GM12878 (cell line): Measurements from ENCODE around the gene COL4A2. TPM values are rescaled to one million over a fixed set of nuclear protein-coding genes. Genes with fewer than 3 reads are reported as not detected.

Source experiments
- ATAC-seq: fragments of 200-7000 bp; cut with Tn5 transposase; 3 replicates; pipeline ENCODE4 v1.9.1; 2020; ENCODE audit warnings: mild to moderate bottlenecking, moderate library complexity
- BruUV-seq: library from RNA; stranded (reverse); fragments of 400-500 nt; replicated peaks from 2 replicates; lab custom pipeline; 2021; lab: Mats Ljungman, UMichigan
- CTCF ChIA-PET: fragments of 300-600 bp; sonication (Branson Sonifier 250); formaldehyde crosslinking; extraction: SDS; loops from one replicate; lab custom pipeline; 2021; ENCODE audit warnings: inconsistent platforms; lab: Yijun Ruan, JAX
- POLR2A ChIA-PET: fragments of 350-600 bp; formaldehyde crosslinking; extraction: SDS; loops from one replicate; lab custom pipeline; 2021; ENCODE audit warnings: inconsistent platforms; lab: Charles Lee
- RAD21 ChIA-PET: fragments of 300-600 bp; sonication (Branson Sonifier 250); formaldehyde crosslinking; loops from one replicate; lab custom pipeline; 2023; ENCODE audit warnings: antibody characterized with exemption; ENCODE audit not compliant: unreplicated experiment; lab: Charles Lee
- SMC1A ChIA-PET: fragments of 300-600 bp; sonication (Branson Sonifier 250); formaldehyde crosslinking; loops from one replicate; lab custom pipeline; 2023; ENCODE audit not compliant: unreplicated experiment, uncharacterized antibody; lab: Charles Lee
- DNase-seq: peaks from one replicate; pipeline ENCODE4 v3.0.0-alpha.2; 2011; ENCODE audit warnings: low read depth, low spot score
- FAIRE-seq: peaks from 3 replicates; lab custom pipeline; 2011; peaks lifted over from hg19 to GRCh38; lab: Jason Lieb, UNC
- H2AFZ ChIP-seq: 2 replicates; pipeline ENCODE4 v1.6.0; 2011; ENCODE audit warnings: low read depth, low read length, control low read depth; ENCODE audit not compliant: control insufficient read depth
- H3K27ac ChIP-seq: 2 replicates; pipeline ENCODE4 v1.5.1; 2011; ENCODE audit warnings: control low read depth; ENCODE audit not compliant: control insufficient read depth, insufficient read depth
- H3K27me3 ChIP-seq, 2 experiments: replicated peaks in 1 of 2; 2 replicates each; pipeline versions ENCODE4 v1.6.0 to v1.6.1; 2011; ENCODE audit warnings: low read length in 1 of 2; ENCODE audit not compliant: control insufficient read depth in 2 of 2, insufficient read depth in 2 of 2
- H3K36me3 ChIP-seq, 2 experiments: 2 replicates each; pipeline ENCODE4 v1.5.1; 2011; ENCODE audit warnings: low read length in 1 of 2; ENCODE audit not compliant: control insufficient read depth in 2 of 2, insufficient read depth in 2 of 2
- H3K4me1 ChIP-seq: 2 replicates; pipeline ENCODE4 v1.6.1; 2011; ENCODE audit warnings: mild to moderate bottlenecking, low read length, moderate library complexity, mixed read lengths; ENCODE audit not compliant: control insufficient read depth, insufficient read depth
- H3K4me2 ChIP-seq: 2 replicates; pipeline ENCODE4 v1.6.0; 2011; ENCODE audit warnings: control low read depth; ENCODE audit not compliant: control insufficient read depth, insufficient read depth
- H3K4me3 ChIP-seq: fragments of 200-600 bp; sonication (generic); 2 replicates; pipeline ENCODE4 v1.5.1; 2016
- H3K79me2 ChIP-seq: 2 replicates; pipeline ENCODE4 v1.6.0; 2011; ENCODE audit warnings: low read length; ENCODE audit not compliant: control insufficient read depth, insufficient read depth
- H3K9ac ChIP-seq: 2 replicates; pipeline ENCODE4 v1.8.0; 2011; ENCODE audit warnings: low read length, control low read depth, mixed read lengths; ENCODE audit not compliant: control insufficient read depth, insufficient read depth
- H3K9me3 ChIP-seq: replicated peaks from 3 replicates; pipeline ENCODE4 v1.5.1; 2011; ENCODE audit warnings: mild to moderate bottlenecking, low read length; ENCODE audit not compliant: control insufficient read depth, insufficient read depth
- H4K20me1 ChIP-seq: 2 replicates; pipeline ENCODE4 v1.6.0; 2011; ENCODE audit not compliant: control insufficient read depth, insufficient read depth
- ATF7 ChIP-seq: fragments of 450-650 bp; IDR thresholded peaks from 2 replicates; pipeline ENCODE4 v1.6.1; 2016; ENCODE audit warnings: low read depth, mild to moderate bottlenecking
- CHD1 ChIP-seq: IDR thresholded peaks from 2 replicates; pipeline ENCODE4 v1.6.1; 2012; ENCODE audit warnings: low read depth, low read length, improper control_type of control experiment
- CHD4 ChIP-seq: fragments of 200-600 bp; sonication (generic); IDR thresholded peaks from 2 replicates; pipeline ENCODE4 v1.6.1; 2016; ENCODE audit warnings: mild to moderate bottlenecking
- E2F4 ChIP-seq: IDR thresholded peaks from 2 replicates; pipeline ENCODE4 v1.6.1; 2012; ENCODE audit warnings: low read depth, low read length, improper control_type of control experiment
- E2F8 ChIP-seq: fragments of 450-650 bp; IDR thresholded peaks from 2 replicates; pipeline ENCODE4 v1.6.1; 2018; ENCODE audit warnings: mild to moderate bottlenecking, low read depth, moderate library complexity; ENCODE audit not compliant: partially characterized antibody
- ELK1 ChIP-seq: IDR thresholded peaks from 2 replicates; pipeline ENCODE4 v1.6.1; 2012; ENCODE audit warnings: low read depth, low read length, improper control_type of control experiment
- FOXM1 ChIP-seq: IDR thresholded peaks from 2 replicates; pipeline ENCODE4 v1.6.1; 2012; ENCODE audit warnings: low read depth, mild to moderate bottlenecking, inconsistent platforms, low read length, moderate library complexity
- HDAC2 ChIP-seq: fragments of 200-600 bp; sonication (generic); IDR thresholded peaks from 2 replicates; pipeline ENCODE4 v1.6.1; 2017
- HSF1 ChIP-seq: fragments of 150-350 bp; IDR thresholded peaks from 2 replicates; pipeline ENCODE4 v1.6.1; 2014; ENCODE audit warnings: mild to moderate bottlenecking, low read depth, low read length
- KAT2A ChIP-seq: conservative IDR thresholded peaks from 2 replicates; pipeline ENCODE4 v1.6.1; 2011; ENCODE audit warnings: low read depth, low read length; ENCODE audit not compliant: control insufficient read depth
- KDM1A ChIP-seq: fragments of 200-600 bp; sonication (generic); IDR thresholded peaks from 2 replicates; pipeline ENCODE4 v1.6.1; 2016; ENCODE audit warnings: borderline replicate concordance
- MLLT1 ChIP-seq: fragments of 450-650 bp; IDR thresholded peaks from 2 replicates; pipeline ENCODE4 v1.6.1; 2016; ENCODE audit warnings: mild to moderate bottlenecking
- NR2C2 ChIP-seq: IDR thresholded peaks from 2 replicates; pipeline ENCODE4 v1.6.1; 2011; ENCODE audit warnings: borderline replicate concordance, low read depth; ENCODE audit not compliant: control insufficient read depth, insufficient read length
- POLR2AphosphoS2 ChIP-seq: IDR thresholded peaks from 2 replicates; pipeline ENCODE4 v1.6.1; 2011; ENCODE audit warnings: low read depth, mild to moderate bottlenecking, low read length, improper control_type of control experiment, moderate library complexity
- SRF ChIP-seq, 2 experiments: IDR thresholded peaks; 2 replicates each; pipeline ENCODE4 v1.6.1; 2011; ENCODE audit warnings: low read depth in 2 of 2, low read length in 2 of 2, mild to moderate bottlenecking in 1 of 2, moderate library complexity in 1 of 2
- YY1 ChIP-seq: IDR thresholded peaks from 2 replicates; pipeline ENCODE4 v1.6.1; 2011; ENCODE audit warnings: low read depth, mild to moderate bottlenecking, low read length
- WGBS: methylation state at CpG from one replicate; pipeline ENCODE4 v1.1.6; 2016; ENCODE audit warnings: low lambda C conversion rate; ENCODE audit not compliant: insufficient replicate concordance, insufficient coverage; ENCODE audit errors: missing lambda C conversion rate; 5-methylcytosine and 5-hydroxymethylcytosine counted together
- in situ Hi-C: fragments of 300-500 bp; cut with MboI; formaldehyde crosslinking; loops from 9 replicates; pipeline ENCODE4 v1.14.3; 2018; ENCODE audit warnings: mixed read lengths
- intact Hi-C: fragments of 100-400 bp; cut with micrococcal nuclease; formaldehyde crosslinking; loops from one replicate; pipeline ENCODE4 v1.14.2; 2022; ENCODE audit not compliant: unreplicated experiment
- polyA plus RNA-seq, 11 experiments: library from polyadenylated mRNA; depleted of rRNA in 4 of 11; unstranded in 6 of 11; stranded (reverse) in 5 of 11; fragments of >200 nt; fragmentation: Nextera tagmentation in 4 of 11; fragmentation: Illumina TruSeq in 1 of 11; extraction: Ambion mirVana in 4 of 11; extraction: Trizol in 1 of 11; gene quantifications; 1 replicate in 1 of 11; 2 replicates in 10 of 11; pipeline versions ENCODE4 v1.2.1 to v1.2.3, GENCODE V29; 2011 to 2016; ENCODE audit warnings: inconsistent platforms in 2 of 11, missing spikeins in 2 of 11, low read depth in 1 of 11
- total RNA-seq, 4 experiments: library from RNA; depleted of rRNA in 3 of 4; stranded (reverse); fragments of >200 nt in 3 of 4; fragmentation: Illumina TruSeq in 1 of 4; extraction: Trizol in 1 of 4; gene quantifications; 2 replicates each; pipeline versions ENCODE4 v1.2.1 to v1.2.3, GENCODE V29; 2013 to 2021

The COL4A2 gene
- total and polyA plus RNA-seq, 10 of the 15 experiments (the other 5 are each of a cell fraction or from before 2014, with no cell fraction given) = 0.16 to 1.6 (median 0.62) TPM; not detected in 3

GRCh38 chr13:110507678-110508381 is 200.7 kb downstream of the COL4A2 start:
- DNase-seq (no peak), FAIRE-seq (no peak), ATAC-seq (no peak; the same call in 2 of the 3 replicates)
- Histone ChIP-seq H3K79me2 (no peaks in the 10 kb centered on the region), H3K9ac (no peak overlapping the region), H3K4me2 (no peak overlapping the region), H3K9me3 (no peaks in the 10 kb centered on the region), H3K27me3 (no peaks in the 10 kb centered on the region; a peak in 1 of 4 replicates), H3K27ac (no peak overlapping the region), H2AFZ (no peak overlapping the region), H3K36me3 (no peaks in the 10 kb centered on the region), H4K20me1 (no peaks in the 10 kb centered on the region), H3K4me3 (no peak overlapping the region), H3K4me1 (no peaks in the 10 kb centered on the region; the same call in 1 of the 2 replicates)
- 86% methylated on average over 23 of the region's 23 CpGs for WGBS
- TF ChIP-seq FOXM1 (no peak), SRF (IDR thresholded peaks at IDR 0.05; ENCODE audit: low read depth in 2 of 2, low read length in 2 of 2) (no peak), ATF7 (no peak), CHD4 (no peak), E2F8 (no peak), NR2C2 (no peak), ELK1 (no peak), KDM1A (no peak), E2F4 (no peak), YY1 (no peak), HDAC2 (no peak), MLLT1 (no peak), KAT2A (no peak), CHD1 (no peak), HSF1 (no peak), POLR2AphosphoS2 (no peak)
- intact Hi-C loops = no loop called here
- ChIA-PET RAD21 (no interaction called here), CTCF (interaction anchor here (1.6 kb wide), 1 partner anchor 52 kb away, joined by 7 read pairs; no protein-coding TSS in a partner anchor), SMC1A (no interaction called here), POLR2A (no interaction called here)
- in situ Hi-C loops = no loop called here
- BruUV-seq = no TSS peak
